ENCODE measurements around the gene TAF10. TPM values are rescaled to one million over a fixed set of nuclear protein-coding genes. Genes with fewer than 3 reads are reported as not detected.

Gene TAF10
- total RNA-seq, 1 donor from 2014 or later, result 113 TPM

GRCh38 chr11:6598555-6598954 is 13.5 kb downstream of the TAF10 start:
- Histone ChIP-seq H3K79me2 (ENCODE audit: insufficient read depth, low read length) (peaks cover 67% of the 10 kb centered on the region), H3K4me1 (ENCODE audit: insufficient read depth, low read length) (peaks cover 11% of the 10 kb centered on the region), H3K27me3 (ENCODE audit: insufficient read depth, low read length) (no peaks in the 10 kb centered on the region), H3K4me2 (ENCODE audit: low read length) (no peak overlapping the region), H3K4me3 (ENCODE audit: insufficient read depth, low read depth, low read length) (no peak overlapping the region), H3K27ac (ENCODE audit: low read depth, low read length) (no peak overlapping the region), H3K9ac (ENCODE audit: low read length) (no peak overlapping the region), H2AFZ (ENCODE audit: low read depth, low read length) (no peak overlapping the region), H3K9me3 (ENCODE audit: insufficient read depth, low read depth, low read length) (no peaks in the 10 kb centered on the region), H4K20me1 (ENCODE audit: insufficient read depth, low read length) (peaks cover 62% of the 10 kb centered on the region), H3K36me3 (ENCODE audit: insufficient read depth, low read length) (peaks cover 44% of the 10 kb centered on the region)
- Mint-ChIP-seq H3K36me3 (ENCODE audit: low read depth, unreplicated experiment) (peaks cover 23% of the 10 kb centered on the region), H3K27ac (ENCODE audit: unreplicated experiment) (no peak overlapping the region), H3K4me3 (ENCODE audit: unreplicated experiment) (no peak overlapping the region), H3K9me3 (ENCODE audit: unreplicated experiment) (no peaks in the 10 kb centered on the region), H3K27me3 (ENCODE audit: low read depth, unreplicated experiment) (no peaks in the 10 kb centered on the region), H3K4me1 (ENCODE audit: low read depth, unreplicated experiment) (peaks cover 14% of the 10 kb centered on the region)
- FAIRE-seq, result no peak
- TF ChIP-seq, protein P1, sequence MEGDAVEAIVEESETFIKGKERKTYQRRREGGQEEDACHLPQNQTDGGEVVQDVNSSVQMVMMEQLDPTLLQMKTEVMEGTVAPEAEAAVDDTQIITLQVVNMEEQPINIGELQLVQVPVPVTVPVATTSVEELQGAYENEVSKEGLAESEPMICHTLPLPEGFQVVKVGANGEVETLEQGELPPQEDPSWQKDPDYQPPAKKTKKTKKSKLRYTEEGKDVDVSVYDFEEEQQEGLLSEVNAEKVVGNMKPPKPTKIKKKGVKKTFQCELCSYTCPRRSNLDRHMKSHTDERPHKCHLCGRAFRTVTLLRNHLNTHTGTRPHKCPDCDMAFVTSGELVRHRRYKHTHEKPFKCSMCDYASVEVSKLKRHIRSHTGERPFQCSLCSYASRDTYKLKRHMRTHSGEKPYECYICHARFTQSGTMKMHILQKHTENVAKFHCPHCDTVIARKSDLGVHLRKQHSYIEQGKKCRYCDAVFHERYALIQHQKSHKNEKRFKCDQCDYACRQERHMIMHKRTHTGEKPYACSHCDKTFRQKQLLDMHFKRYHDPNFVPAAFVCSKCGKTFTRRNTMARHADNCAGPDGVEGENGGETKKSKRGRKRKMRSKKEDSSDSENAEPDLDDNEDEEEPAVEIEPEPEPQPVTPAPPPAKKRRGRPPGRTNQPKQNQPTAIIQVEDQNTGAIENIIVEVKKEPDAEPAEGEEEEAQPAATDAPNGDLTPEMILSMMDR (IDR thresholded peaks at IDR 0.05; ENCODE audit: insufficient read depth, low read depth, low read length), result no peak
- TF ChIP-seq EZH2 (IDR thresholded peaks at IDR 0.05; ENCODE audit: insufficient read depth, low read length), result no peak
- no peak for DNase-seq (ENCODE audit: low read depth)

DNA sequence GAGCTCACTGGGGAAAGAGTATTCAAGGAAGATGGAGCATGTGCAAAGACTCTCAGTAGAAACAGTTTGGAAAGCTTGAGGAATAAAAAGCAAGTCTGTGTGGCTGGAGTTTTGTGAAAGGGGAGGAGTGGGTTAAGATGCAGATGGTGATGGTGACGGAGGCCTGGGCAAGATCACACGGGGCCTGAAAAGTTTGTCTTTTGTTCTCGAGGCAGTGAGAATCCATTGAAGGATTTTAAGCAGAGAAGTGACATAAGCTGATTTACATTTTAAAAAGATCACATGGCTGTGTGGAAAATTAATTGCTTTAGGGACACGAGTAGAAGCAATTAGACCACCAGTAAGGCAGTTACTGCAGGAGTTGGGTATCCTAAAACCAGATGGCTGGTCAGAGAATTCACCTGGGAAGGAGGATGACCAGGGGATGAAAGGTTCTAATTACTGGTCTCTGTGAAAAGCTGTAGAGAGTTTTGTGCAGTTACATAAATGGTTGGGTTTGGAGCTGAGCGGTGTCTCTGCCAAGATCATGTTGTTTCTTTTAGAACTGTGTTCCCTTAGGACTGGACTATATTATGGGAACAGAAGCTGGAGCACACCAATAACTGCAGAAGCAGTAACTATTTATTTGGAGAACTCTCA is 15.7 kb downstream of the TAF10 start:
- H3K4me3 ChIP-seq (ENCODE audit: insufficient read depth, low read depth, low read length), result no peak overlapping the region
- no peaks in the 10 kb centered on the region for H3K27me3 ChIP-seq (ENCODE audit: insufficient read depth, low read length)
- no peak for FAIRE-seq
- peaks cover 44% of the 10 kb centered on the region for H4K20me1 ChIP-seq (ENCODE audit: insufficient read depth, low read length)
- no peak overlapping the region for H3K27ac Mint-ChIP-seq (ENCODE audit: unreplicated experiment)
- H3K27me3 Mint-ChIP-seq (ENCODE audit: low read depth, unreplicated experiment), result no peaks in the 10 kb centered on the region
- H3K79me2 ChIP-seq (ENCODE audit: insufficient read depth, low read length), result peaks cover 45% of the 10 kb centered on the region
- peaks cover 6% of the 10 kb centered on the region for H3K4me1 Mint-ChIP-seq (ENCODE audit: low read depth, unreplicated experiment)
- TF ChIP-seq, protein P1 (IDR thresholded peaks at IDR 0.05; ENCODE audit: insufficient read depth, low read depth, low read length), result no peak
- TF ChIP-seq EZH2 (IDR thresholded peaks at IDR 0.05; ENCODE audit: insufficient read depth, low read length), result no peak
- peaks cover 29% of the 10 kb centered on the region for H3K36me3 Mint-ChIP-seq (ENCODE audit: low read depth, unreplicated experiment)
- no peak for DNase-seq (ENCODE audit: low read depth)
- H3K27ac ChIP-seq (ENCODE audit: low read depth, low read length), result no peak overlapping the region
- no peaks in the 10 kb centered on the region for H3K9me3 ChIP-seq (ENCODE audit: insufficient read depth, low read depth, low read length)
- no peak overlapping the region for H3K4me3 Mint-ChIP-seq (ENCODE audit: unreplicated experiment)
- no peak overlapping the region for H3K9ac ChIP-seq (ENCODE audit: low read length)
- H3K4me1 ChIP-seq (ENCODE audit: insufficient read depth, low read length), result no peaks in the 10 kb centered on the region
- peaks cover 54% of the 10 kb centered on the region for H3K36me3 ChIP-seq (ENCODE audit: insufficient read depth, low read length)
- no peak overlapping the region for H2AFZ ChIP-seq (ENCODE audit: low read depth, low read length)
- H3K9me3 Mint-ChIP-seq (ENCODE audit: unreplicated experiment), result no peaks in the 10 kb centered on the region
- H3K4me2 ChIP-seq (ENCODE audit: low read length), result no peak overlapping the region

DNA sequence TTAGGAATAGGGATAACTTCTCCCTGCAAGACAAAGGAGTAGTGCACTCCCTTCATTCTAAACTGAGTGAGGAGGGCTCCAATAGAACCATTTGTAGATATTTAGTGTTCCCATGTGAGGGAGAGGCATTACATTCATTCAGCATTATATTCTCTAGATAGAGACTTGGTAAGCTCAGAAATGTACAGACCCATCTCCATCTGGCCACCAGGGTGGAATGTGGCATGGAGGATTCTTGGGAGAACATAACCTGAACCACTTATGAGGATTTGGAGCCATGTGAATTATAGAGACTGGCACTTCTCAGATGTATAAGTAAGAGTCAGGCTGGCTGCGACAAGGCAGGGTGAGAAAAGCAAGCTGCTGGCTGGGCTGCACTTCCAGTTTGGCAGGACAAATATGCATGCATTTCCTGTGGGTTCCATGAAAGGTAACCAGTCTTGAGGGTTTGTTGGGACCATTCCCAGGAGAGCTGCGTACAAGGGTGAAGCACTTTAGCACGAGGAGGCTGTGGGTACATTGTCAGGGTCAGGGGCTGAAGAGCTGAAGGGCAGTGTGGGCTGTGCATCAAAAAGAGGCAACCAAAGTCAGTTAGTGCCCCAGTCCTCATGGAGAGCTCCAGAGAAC is 17.8 kb downstream of the TAF10 start:
- Histone ChIP-seq H3K4me3 (ENCODE audit: insufficient read depth, low read depth, low read length) (no peak overlapping the region), H3K4me2 (ENCODE audit: low read length) (no peak overlapping the region), H3K27ac (ENCODE audit: low read depth, low read length) (no peak overlapping the region), H4K20me1 (ENCODE audit: insufficient read depth, low read length) (peaks cover 23% of the 10 kb centered on the region), H3K9me3 (ENCODE audit: insufficient read depth, low read depth, low read length) (no peaks in the 10 kb centered on the region), H3K4me1 (ENCODE audit: insufficient read depth, low read length) (no peaks in the 10 kb centered on the region), H3K79me2 (ENCODE audit: insufficient read depth, low read length) (peaks cover 24% of the 10 kb centered on the region), H3K36me3 (ENCODE audit: insufficient read depth, low read length) (peaks cover 40% of the 10 kb centered on the region), H3K27me3 (ENCODE audit: insufficient read depth, low read length) (no peaks in the 10 kb centered on the region), H3K9ac (ENCODE audit: low read length) (no peak overlapping the region), H2AFZ (ENCODE audit: low read depth, low read length) (no peak overlapping the region)
- H3K4me1 Mint-ChIP-seq (ENCODE audit: low read depth, unreplicated experiment), result peaks cover 6% of the 10 kb centered on the region
- H3K4me3 Mint-ChIP-seq (ENCODE audit: unreplicated experiment), result no peak overlapping the region
- H3K36me3 Mint-ChIP-seq (ENCODE audit: low read depth, unreplicated experiment), result peaks cover 23% of the 10 kb centered on the region
- no peak overlapping the region for H3K27ac Mint-ChIP-seq (ENCODE audit: unreplicated experiment)
- H3K9me3 Mint-ChIP-seq (ENCODE audit: unreplicated experiment), result no peaks in the 10 kb centered on the region
- no peak for FAIRE-seq
- TF ChIP-seq, protein P1 (IDR thresholded peaks at IDR 0.05; ENCODE audit: insufficient read depth, low read depth, low read length), result no peak
- TF ChIP-seq EZH2 (IDR thresholded peaks at IDR 0.05; ENCODE audit: insufficient read depth, low read length), result no peak
- no peaks in the 10 kb centered on the region for H3K27me3 Mint-ChIP-seq (ENCODE audit: low read depth, unreplicated experiment)
- no peak for DNase-seq (ENCODE audit: low read depth)
